HEK293 (cell line): ENCODE measurements around the gene RRP12.

Experiments
- CTCF ChIA-PET: fragments of 350-600 bp; formaldehyde crosslinking; extraction: SDS; loops from one replicate; lab custom pipeline; 2021; ENCODE audit warnings: antibody characterized with exemption; lab: Yijun Ruan, JAX
- POLR2A ChIA-PET: fragments of 300-600 bp; formaldehyde crosslinking; extraction: SDS; loops from one replicate; lab custom pipeline; 2020; ENCODE audit warnings: antibody characterized with exemption, inconsistent platforms; lab: Yijun Ruan, JAX
- H3K27ac ChIP-seq: fragments of 200-500 bp; sonication (Bioruptor generic); 2 replicates; pipeline ENCODE4 v1.5.1; 2014; ENCODE audit warnings: low read depth, low read length, control low read depth, inconsistent platforms; ENCODE audit errors: extremely low read depth
- H3K36me3 ChIP-seq, 2 experiments: fragments of 200-500 bp in 1 of 2; sonication (Bioruptor generic) in 1 of 2; 1 replicate in 1 of 2; 2 replicates in 1 of 2; pipeline ENCODE4 v1.5.1; 2014 to 2017; ENCODE audit warnings: inconsistent platforms in 2 of 2, low read length in 2 of 2; ENCODE audit not compliant: control insufficient read depth in 2 of 2, insufficient read depth in 1 of 2
- H3K4me1 ChIP-seq: fragments of 200-500 bp; sonication (Bioruptor generic); 2 replicates; pipeline ENCODE4 v1.5.1; 2014; ENCODE audit warnings: mild to moderate bottlenecking, low read length, inconsistent platforms; ENCODE audit not compliant: control insufficient read depth, insufficient read depth
- H3K4me3 ChIP-seq: 2 replicates; pipeline ENCODE4 v1.5.1; 2011; ENCODE audit warnings: low read depth, mild to moderate bottlenecking, control low read depth, low read length, moderate library complexity
- H3K9me3 ChIP-seq: fragments of 200-500 bp; sonication (Bioruptor generic); 2 replicates; pipeline ENCODE4 v1.5.1; 2014; ENCODE audit warnings: low read depth, low read length, inconsistent platforms; ENCODE audit not compliant: control insufficient read depth, insufficient read depth
- GLIS1 ChIP-seq: fragments of 450-650 bp; formaldehyde crosslinking; IDR thresholded peaks from 2 replicates; pipeline ENCODE4 v1.5.1; 2016; ENCODE audit warnings: missing biosample characterization, missing genetic modification characterization
- IKZF3 ChIP-seq: fragments of 450-650 bp; IDR thresholded peaks from 2 replicates; pipeline ENCODE4 v1.5.0; 2018; ENCODE audit warnings: missing biosample characterization, mild to moderate bottlenecking, missing genetic modification characterization, moderate library complexity
- KLF16 ChIP-seq: fragments of 450-650 bp; formaldehyde crosslinking; IDR thresholded peaks from 2 replicates; pipeline ENCODE4 v1.5.1; 2017; ENCODE audit warnings: missing biosample characterization, missing genetic modification characterization
- OSR2 ChIP-seq: fragments of 450-650 bp; formaldehyde crosslinking; IDR thresholded peaks from 2 replicates; pipeline ENCODE4 v1.5.1; 2016; ENCODE audit warnings: missing biosample characterization, missing genetic modification characterization
- SCRT1 ChIP-seq: fragments of 450-650 bp; formaldehyde crosslinking; IDR thresholded peaks from 2 replicates; pipeline ENCODE4 v1.5.1; 2016; ENCODE audit warnings: missing biosample characterization, missing genetic modification characterization, borderline replicate concordance
- TCF7L2 ChIP-seq: IDR thresholded peaks from 2 replicates; pipeline ENCODE4 v1.6.1; 2011; ENCODE audit warnings: low read depth, mild to moderate bottlenecking, inconsistent platforms, low read length, moderate library complexity, borderline replicate concordance
- ZFP3 ChIP-seq: fragments of 450-650 bp; formaldehyde crosslinking; IDR thresholded peaks from 2 replicates; pipeline ENCODE4 v1.5.1; 2016; ENCODE audit warnings: low read depth, missing biosample characterization, missing genetic modification characterization
- ZNF132 ChIP-seq: fragments of 450-650 bp; formaldehyde crosslinking; IDR thresholded peaks from 2 replicates; pipeline ENCODE4 v1.5.1; 2017; ENCODE audit warnings: missing biosample characterization, missing genetic modification characterization, borderline replicate concordance
- ZNF221 ChIP-seq: fragments of 450-650 bp; formaldehyde crosslinking; IDR thresholded peaks from 2 replicates; pipeline ENCODE4 v1.5.1; 2017; ENCODE audit warnings: missing biosample characterization, missing genetic modification characterization, borderline replicate concordance
- ZNF24 ChIP-seq: fragments of 450-650 bp; formaldehyde crosslinking; IDR thresholded peaks from 2 replicates; pipeline ENCODE4 v1.5.1; 2016; ENCODE audit warnings: missing biosample characterization, missing genetic modification characterization
- ZNF341 ChIP-seq: fragments of 450-650 bp; formaldehyde crosslinking; IDR thresholded peaks from 2 replicates; pipeline ENCODE4; 2016; ENCODE audit warnings: low read depth, missing biosample characterization, missing genetic modification characterization
- ZNF350 ChIP-seq: fragments of 450-650 bp; formaldehyde crosslinking; IDR thresholded peaks from 2 replicates; pipeline ENCODE4 v1.5.0; 2017; ENCODE audit warnings: missing biosample characterization, mild to moderate bottlenecking, missing genetic modification characterization
- ZNF549 ChIP-seq: fragments of 450-650 bp; IDR thresholded peaks from 2 replicates; pipeline ENCODE4 v1.5.1; 2018; ENCODE audit warnings: missing biosample characterization, missing genetic modification characterization, mild to moderate bottlenecking, inconsistent platforms, moderate library complexity
- ZNF558 ChIP-seq: fragments of 450-650 bp; formaldehyde crosslinking; IDR thresholded peaks from 2 replicates; pipeline ENCODE4 v1.5.1; 2016; ENCODE audit warnings: missing biosample characterization, missing genetic modification characterization
- ZNF626 ChIP-seq: fragments of 450-650 bp; sonication (Bioruptor Pico); formaldehyde crosslinking; IDR thresholded peaks from 2 replicates; pipeline ENCODE4 v1.5.1; 2018; ENCODE audit warnings: missing biosample characterization, missing genetic modification characterization, inconsistent platforms
- ZNF664 ChIP-seq: fragments of 450-650 bp; formaldehyde crosslinking; IDR thresholded peaks from 2 replicates; pipeline ENCODE4 v1.5.1; 2016; ENCODE audit warnings: missing biosample characterization, missing genetic modification characterization
- ZNF843 ChIP-seq: fragments of 450-650 bp; formaldehyde crosslinking; IDR thresholded peaks from 2 replicates; pipeline ENCODE4 v1.5.1; 2016; ENCODE audit warnings: missing biosample characterization, missing genetic modification characterization
- ZSCAN23 ChIP-seq: fragments of 450-650 bp; formaldehyde crosslinking; IDR thresholded peaks from 2 replicates; pipeline ENCODE4 v1.5.1; 2016; ENCODE audit warnings: missing biosample characterization, missing genetic modification characterization
- ZSCAN30 ChIP-seq: fragments of 450-650 bp; IDR thresholded peaks from 2 replicates; pipeline ENCODE4 v1.5.1; 2018; ENCODE audit warnings: missing biosample characterization, mild to moderate bottlenecking, missing genetic modification characterization, moderate library complexity
- TF ChIP-seq, protein P1 (sequence below): fragments of 450-650 bp; formaldehyde crosslinking; IDR thresholded peaks from 2 replicates; pipeline ENCODE4 v1.5.1; 2016; ENCODE audit warnings: missing biosample characterization, missing genetic modification characterization
- TF ChIP-seq, protein P2 (sequence below): fragments of 450-650 bp; IDR thresholded peaks from 2 replicates; pipeline ENCODE4 v1.5.1; 2018; ENCODE audit warnings: missing biosample characterization, mild to moderate bottlenecking, missing genetic modification characterization
- TF ChIP-seq, protein P3 (sequence below): sonication (generic); formaldehyde crosslinking; IDR thresholded peaks from 2 replicates; pipeline ENCODE4 v1.8.1; 2022; ENCODE audit warnings: mild to moderate bottlenecking, moderate library complexity, missing genetic modification reagents
- TF ChIP-seq, protein P4 (sequence below): fragments of 450-650 bp; formaldehyde crosslinking; IDR thresholded peaks from 2 replicates; pipeline ENCODE4 v1.5.1; 2016; ENCODE audit warnings: missing biosample characterization, missing genetic modification characterization
- TF ChIP-seq, protein P5 (sequence below): fragments of 450-650 bp; formaldehyde crosslinking; IDR thresholded peaks from 2 replicates; pipeline ENCODE4 v1.5.1; 2016; ENCODE audit warnings: missing biosample characterization, missing genetic modification characterization

RRP12 gene

DNA sequence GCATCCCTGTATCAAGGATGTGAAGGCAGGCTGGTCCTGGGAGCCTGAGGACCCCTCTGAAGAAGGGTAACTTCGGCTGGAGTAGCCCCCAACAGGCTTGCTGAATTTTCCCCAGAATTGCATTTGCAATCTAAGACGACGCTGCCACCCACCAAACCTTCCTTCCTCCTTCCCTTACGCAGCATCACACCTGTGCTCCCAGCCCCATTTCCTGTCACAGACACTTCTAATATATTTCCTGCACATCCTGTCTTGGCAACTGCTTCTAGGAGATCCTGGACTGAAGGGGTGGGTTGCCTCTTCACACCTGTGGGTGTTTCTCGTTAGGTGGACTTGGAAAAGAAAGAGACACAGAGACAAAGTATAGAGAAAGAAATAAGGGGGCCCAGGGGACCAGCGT, 15.4 kb upstream of the RRP12 start:
- no peaks in the 10 kb centered on the region for H3K9me3 ChIP-seq
- TF ChIP-seq ZNF221 (tag by site-specific recombination) (no peak), TCF7L2 (no peak), SCRT1 (tag by site-specific recombination) (no peak), ZNF341 (no peak), ZNF132 (tag by site-specific recombination) (no peak), ZSCAN23 (tag by site-specific recombination) (no peak)
- H3K27ac ChIP-seq, result no peak overlapping the region
- ChIA-PET POLR2A (no interaction called here), CTCF (no interaction called here)
- no peak overlapping the region for H3K4me3 ChIP-seq
- H3K4me1 ChIP-seq, result no peaks in the 10 kb centered on the region
- no peaks in the 10 kb centered on the region; a peak in 1 of 3 replicates for H3K36me3 ChIP-seq

DNA sequence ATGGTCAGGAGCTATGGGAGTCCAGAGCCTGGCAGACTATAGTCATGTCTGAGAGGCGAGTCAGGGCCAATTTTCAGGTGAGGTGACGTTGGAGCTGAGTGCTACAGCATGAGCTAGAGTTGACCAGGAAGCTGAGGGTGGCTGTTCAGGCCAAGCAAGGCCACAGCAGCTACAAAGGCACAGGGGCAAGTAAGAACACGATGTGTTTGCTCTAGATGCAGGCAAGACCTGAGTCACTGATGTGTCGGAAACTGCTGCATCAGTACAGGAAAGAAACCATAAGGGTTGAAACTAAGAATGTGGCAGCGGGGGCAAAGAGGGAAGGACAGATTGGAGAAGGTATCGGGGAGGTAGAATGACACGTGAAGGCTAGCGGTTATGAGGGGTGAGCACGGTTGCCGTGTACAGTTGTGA, 11.8 kb upstream of the RRP12 start:
- H3K27ac ChIP-seq, result no peak overlapping the region

DNA sequence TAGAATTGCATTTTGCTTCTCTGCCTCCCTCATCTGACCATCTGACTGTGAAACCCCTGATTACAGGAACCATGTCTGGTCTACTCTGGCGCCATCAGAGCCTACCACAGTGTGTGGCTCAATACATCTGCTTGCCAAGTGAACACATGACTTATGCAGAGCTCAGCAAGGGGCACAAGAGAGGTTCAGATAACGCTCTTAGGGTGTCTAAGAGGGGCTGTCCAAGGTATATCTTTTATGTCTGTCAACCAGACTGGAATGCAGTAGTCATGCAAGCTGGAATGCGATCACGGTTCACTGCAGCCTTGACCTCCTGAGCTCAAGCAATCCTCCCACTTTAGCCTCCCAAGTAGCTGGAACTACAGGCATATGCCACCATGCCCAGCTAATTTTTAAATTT, 10.3 kb upstream of the RRP12 start:
- CTCF ChIA-PET, result interaction anchor here (0.6 to 1.1 kb wide), 3 partner anchors 15 to 78 kb away, joined by 3 read pairs; no protein-coding TSS in a partner anchor
- Histone ChIP-seq H3K9me3 (no peaks in the 10 kb centered on the region), H3K4me3 (no peak overlapping the region), H3K36me3 (no peaks in the 10 kb centered on the region), H3K27ac (no peak overlapping the region), H3K4me1 (no peaks in the 10 kb centered on the region)
- POLR2A ChIA-PET, result interaction anchor here (1.0 to 1.3 kb wide), 2 partner anchors 8 to 11 kb away, joined by 3 to 8 read pairs; no protein-coding TSS in a partner anchor
- TF ChIP-seq, protein P1, sequence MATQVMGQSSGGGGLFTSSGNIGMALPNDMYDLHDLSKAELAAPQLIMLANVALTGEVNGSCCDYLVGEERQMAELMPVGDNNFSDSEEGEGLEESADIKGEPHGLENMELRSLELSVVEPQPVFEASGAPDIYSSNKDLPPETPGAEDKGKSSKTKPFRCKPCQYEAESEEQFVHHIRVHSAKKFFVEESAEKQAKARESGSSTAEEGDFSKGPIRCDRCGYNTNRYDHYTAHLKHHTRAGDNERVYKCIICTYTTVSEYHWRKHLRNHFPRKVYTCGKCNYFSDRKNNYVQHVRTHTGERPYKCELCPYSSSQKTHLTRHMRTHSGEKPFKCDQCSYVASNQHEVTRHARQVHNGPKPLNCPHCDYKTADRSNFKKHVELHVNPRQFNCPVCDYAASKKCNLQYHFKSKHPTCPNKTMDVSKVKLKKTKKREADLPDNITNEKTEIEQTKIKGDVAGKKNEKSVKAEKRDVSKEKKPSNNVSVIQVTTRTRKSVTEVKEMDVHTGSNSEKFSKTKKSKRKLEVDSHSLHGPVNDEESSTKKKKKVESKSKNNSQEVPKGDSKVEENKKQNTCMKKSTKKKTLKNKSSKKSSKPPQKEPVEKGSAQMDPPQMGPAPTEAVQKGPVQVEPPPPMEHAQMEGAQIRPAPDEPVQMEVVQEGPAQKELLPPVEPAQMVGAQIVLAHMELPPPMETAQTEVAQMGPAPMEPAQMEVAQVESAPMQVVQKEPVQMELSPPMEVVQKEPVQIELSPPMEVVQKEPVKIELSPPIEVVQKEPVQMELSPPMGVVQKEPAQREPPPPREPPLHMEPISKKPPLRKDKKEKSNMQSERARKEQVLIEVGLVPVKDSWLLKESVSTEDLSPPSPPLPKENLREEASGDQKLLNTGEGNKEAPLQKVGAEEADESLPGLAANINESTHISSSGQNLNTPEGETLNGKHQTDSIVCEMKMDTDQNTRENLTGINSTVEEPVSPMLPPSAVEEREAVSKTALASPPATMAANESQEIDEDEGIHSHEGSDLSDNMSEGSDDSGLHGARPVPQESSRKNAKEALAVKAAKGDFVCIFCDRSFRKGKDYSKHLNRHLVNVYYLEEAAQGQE (tag by site-specific recombination), result peak; percentile 85
- TF ChIP-seq ZNF24 (no peak), ZNF843 (tag by site-specific recombination) (no peak), IKZF3 (tag by site-specific recombination) (no peak), ZNF664 (no peak), ZFP3 (no peak), KLF16 (tag by site-specific recombination) (no peak), ZNF350 (no peak), GLIS1 (tag by site-specific recombination) (peak; percentile 81), ZNF558 (tag by site-specific recombination) (no peak), ZSCAN30 (tag by site-specific recombination) (no peak)
- TF ChIP-seq, protein P2, sequence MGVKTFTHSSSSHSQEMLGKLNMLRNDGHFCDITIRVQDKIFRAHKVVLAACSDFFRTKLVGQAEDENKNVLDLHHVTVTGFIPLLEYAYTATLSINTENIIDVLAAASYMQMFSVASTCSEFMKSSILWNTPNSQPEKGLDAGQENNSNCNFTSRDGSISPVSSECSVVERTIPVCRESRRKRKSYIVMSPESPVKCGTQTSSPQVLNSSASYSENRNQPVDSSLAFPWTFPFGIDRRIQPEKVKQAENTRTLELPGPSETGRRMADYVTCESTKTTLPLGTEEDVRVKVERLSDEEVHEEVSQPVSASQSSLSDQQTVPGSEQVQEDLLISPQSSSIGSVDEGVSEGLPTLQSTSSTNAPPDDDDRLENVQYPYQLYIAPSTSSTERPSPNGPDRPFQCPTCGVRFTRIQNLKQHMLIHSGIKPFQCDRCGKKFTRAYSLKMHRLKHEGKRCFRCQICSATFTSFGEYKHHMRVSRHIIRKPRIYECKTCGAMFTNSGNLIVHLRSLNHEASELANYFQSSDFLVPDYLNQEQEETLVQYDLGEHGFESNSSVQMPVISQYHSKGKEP (tag by site-specific recombination), result 0 out of 2 replicates have a peak, but pooled peaks have one; percentile 64

More for the DNA sequence above, 11.8 kb upstream of the RRP12 start:
- CTCF ChIA-PET, result interaction anchor here (0.6 to 1.1 kb wide), 6 partner anchors 13 to 1042 kb away, joined by 3 to 5 read pairs (median 3); partner anchors contain the start of genes EXOSC1 and ZDHHC16
- Histone ChIP-seq H3K4me3 (no peak overlapping the region), H3K9me3 (no peaks in the 10 kb centered on the region), H3K36me3 (no peaks in the 10 kb centered on the region), H3K4me1 (no peaks in the 10 kb centered on the region)
- TF ChIP-seq ZNF558 (tag by site-specific recombination) (no peak), ZNF626 (no peak), ZNF549 (tag by site-specific recombination) (no peak), OSR2 (tag by site-specific recombination) (no peak)
- TF ChIP-seq, protein P3, sequence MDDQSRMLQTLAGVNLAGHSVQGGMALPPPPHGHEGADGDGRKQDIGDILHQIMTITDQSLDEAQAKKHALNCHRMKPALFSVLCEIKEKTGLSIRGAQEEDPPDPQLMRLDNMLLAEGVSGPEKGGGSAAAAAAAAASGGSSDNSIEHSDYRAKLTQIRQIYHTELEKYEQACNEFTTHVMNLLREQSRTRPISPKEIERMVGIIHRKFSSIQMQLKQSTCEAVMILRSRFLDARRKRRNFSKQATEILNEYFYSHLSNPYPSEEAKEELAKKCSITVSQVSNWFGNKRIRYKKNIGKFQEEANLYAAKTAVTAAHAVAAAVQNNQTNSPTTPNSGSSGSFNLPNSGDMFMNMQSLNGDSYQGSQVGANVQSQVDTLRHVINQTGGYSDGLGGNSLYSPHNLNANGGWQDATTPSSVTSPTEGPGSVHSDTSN (CRISPR knock-in tag), result no peak
- TF ChIP-seq, protein P4, sequence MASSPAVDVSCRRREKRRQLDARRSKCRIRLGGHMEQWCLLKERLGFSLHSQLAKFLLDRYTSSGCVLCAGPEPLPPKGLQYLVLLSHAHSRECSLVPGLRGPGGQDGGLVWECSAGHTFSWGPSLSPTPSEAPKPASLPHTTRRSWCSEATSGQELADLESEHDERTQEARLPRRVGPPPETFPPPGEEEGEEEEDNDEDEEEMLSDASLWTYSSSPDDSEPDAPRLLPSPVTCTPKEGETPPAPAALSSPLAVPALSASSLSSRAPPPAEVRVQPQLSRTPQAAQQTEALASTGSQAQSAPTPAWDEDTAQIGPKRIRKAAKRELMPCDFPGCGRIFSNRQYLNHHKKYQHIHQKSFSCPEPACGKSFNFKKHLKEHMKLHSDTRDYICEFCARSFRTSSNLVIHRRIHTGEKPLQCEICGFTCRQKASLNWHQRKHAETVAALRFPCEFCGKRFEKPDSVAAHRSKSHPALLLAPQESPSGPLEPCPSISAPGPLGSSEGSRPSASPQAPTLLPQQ (tag by site-specific recombination), result no peak
- TF ChIP-seq, protein P5, sequence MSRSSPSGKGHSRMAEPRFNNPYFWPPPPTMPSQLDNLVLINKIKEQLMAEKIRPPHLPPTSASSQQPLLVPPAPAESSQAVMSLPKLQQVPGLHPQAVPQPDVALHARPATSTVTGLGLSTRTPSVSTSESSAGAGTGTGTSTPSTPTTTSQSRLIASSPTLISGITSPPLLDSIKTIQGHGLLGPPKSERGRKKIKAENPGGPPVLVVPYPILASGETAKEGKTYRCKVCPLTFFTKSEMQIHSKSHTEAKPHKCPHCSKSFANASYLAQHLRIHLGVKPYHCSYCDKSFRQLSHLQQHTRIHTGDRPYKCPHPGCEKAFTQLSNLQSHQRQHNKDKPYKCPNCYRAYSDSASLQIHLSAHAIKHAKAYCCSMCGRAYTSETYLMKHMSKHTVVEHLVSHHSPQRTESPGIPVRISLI (tag by site-specific recombination), result no peak
- POLR2A ChIA-PET, result interaction anchor here (0.5 to 1.5 kb wide), 3 partner anchors 12 to 49 kb away, joined by 3 to 4 read pairs (median 3); partner anchors contain the start of gene RRP12
